ENCODE results near the gene TTLL12. TPM values are rescaled to one million over a fixed set of nuclear protein-coding genes. Genes with fewer than 3 reads are reported as not detected.

The TTLL12 gene
- total and polyA plus RNA-seq, 2 of the 8 experiments (the other 6 are each of a cell fraction or from before 2014, with no cell fraction given): 101 to 124 TPM

DNA sequence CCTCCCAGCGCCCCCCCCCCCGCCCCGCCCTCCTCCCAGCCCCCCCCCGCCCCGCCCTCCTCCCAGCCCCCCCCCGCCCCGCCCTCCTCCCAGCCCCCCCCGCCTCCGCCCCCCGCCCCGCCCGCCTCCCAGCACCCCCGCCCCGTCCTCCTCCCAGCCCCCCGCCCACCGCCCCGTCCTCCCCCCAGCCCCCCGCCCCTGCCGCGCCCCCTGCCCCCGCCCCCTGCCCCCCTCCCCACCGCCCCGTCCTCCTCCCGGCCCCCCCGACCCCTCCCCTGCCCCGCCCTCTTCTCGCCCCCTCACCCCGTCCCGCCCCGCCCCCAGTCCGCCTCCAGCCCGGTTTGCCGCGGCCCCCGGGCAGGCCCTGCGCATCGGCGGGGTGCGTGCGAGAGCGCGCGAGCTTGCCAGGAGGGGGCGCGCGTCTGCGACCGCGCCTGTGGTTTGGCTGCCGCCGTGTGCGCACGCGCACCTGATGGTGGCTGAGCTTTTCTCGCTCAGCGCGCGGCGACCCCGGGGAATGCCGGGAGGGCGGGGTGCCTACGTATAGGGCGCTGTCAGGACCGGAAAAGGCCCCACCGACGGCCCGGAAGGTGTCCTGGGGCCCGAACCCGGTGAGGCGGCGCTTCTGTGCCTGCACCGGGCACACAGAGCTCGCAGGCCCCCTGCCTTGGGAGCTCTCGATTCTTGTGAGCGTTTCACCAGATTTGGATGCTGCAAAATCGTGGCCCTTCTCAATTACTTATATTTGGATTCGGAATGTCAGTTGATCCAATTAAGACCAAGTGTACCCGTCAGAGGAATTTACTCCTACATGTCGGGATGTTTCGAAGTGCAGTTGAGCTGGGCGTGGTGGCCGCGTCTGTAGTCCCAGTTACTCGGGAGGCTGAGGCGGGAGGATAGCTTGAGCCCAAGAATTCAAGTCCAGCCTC lies 501 bp upstream of the TTLL12 start:
- FAIRE-seq: no peak
- Histone ChIP-seq H3K4me2 (ENCODE audit: insufficient read depth in 1 of 2, low read depth in 2 of 2, low read length in 2 of 2) (peak overlapping the region; percentile 53 to 78), H3K4me1 (replicated peaks in 1 of 4; ENCODE audit: control insufficient read depth in 3 of 4, insufficient read depth in 4 of 4, low read length in 3 of 4) (peaks cover 0 to 14% (median 5%) of the 10 kb centered on the region in 4 experiments; a peak in 4 of 7 replicates), H2AFZ (ENCODE audit: low read length) (peak overlapping the region; percentile 86; the same call in 1 of the 2 replicates), H3K27me3 (replicated peaks in 1 of 4; ENCODE audit: control insufficient read depth in 3 of 4, extremely low read depth in 1 of 4, insufficient read depth in 3 of 4, low read length in 3 of 4) (no peaks in the 10 kb centered on the region; a peak in 1 of 7 replicates), H3K56ac (replicated peaks; ENCODE audit: insufficient read length, low read depth, low read length) (no peak overlapping the region), H3K18ac (ENCODE audit: extremely low read depth, low read length) (no peak overlapping the region; the same call in 1 of the 2 replicates), H4K20me1 (replicated peaks in 1 of 2; ENCODE audit: control insufficient read depth in 1 of 2, insufficient read depth in 2 of 2, low read length in 2 of 2) (peaks cover 0 to 11% of the 10 kb centered on the region in 2 experiments), H4K8ac (ENCODE audit: extremely low read depth, insufficient read depth, low read length) (peak overlapping the region; percentile 39; the same call in 1 of the 2 replicates), H3K79me2 (ENCODE audit: control insufficient read depth in 1 of 2, insufficient read depth in 2 of 2, low read length in 2 of 2) (peaks cover 0 to 32% of the 10 kb centered on the region in 2 experiments; a peak in 3 of 4 replicates), H3K4me3 (ENCODE audit: extremely low read depth in 1 of 4, insufficient read depth in 2 of 4, low read depth in 3 of 4, low read length in 4 of 4) (peak overlapping the region; percentile 34 to 62 (median 40); a peak in 7 of 8 replicates), H2BK15ac (ENCODE audit: low read length) (no peak overlapping the region), H3K9me3 (ENCODE audit: insufficient read depth in 2 of 2, low read depth in 1 of 2, low read length in 1 of 2) (no peaks in the 10 kb centered on the region), H3K4ac (replicated peaks; ENCODE audit: insufficient read length, low read depth, low read length) (peak overlapping the region; percentile 19), H3K9ac (replicated peaks in 1 of 4; ENCODE audit: extremely low read depth in 1 of 4, low read depth in 3 of 4, low read length in 3 of 4) (peak overlapping the region in 1 of 4 experiments; percentile 8; a peak in 1 of 7 replicates), H2AK5ac (ENCODE audit: low read depth, low read length) (no peak overlapping the region), H3K14ac (ENCODE audit: insufficient read length) (no peak overlapping the region), H3K79me1 (ENCODE audit: low read depth, low read length) (peaks cover 10% of the 10 kb centered on the region; the same call in 1 of the 2 replicates), H3K27ac (ENCODE audit: low read depth, low read length) (peak overlapping the region; percentile 53; the same call in 1 of the 2 replicates), H4K5ac (ENCODE audit: insufficient read length, low read depth, low read length) (peak overlapping the region; percentile 69), H2BK5ac (ENCODE audit: low read depth, low read length) (no peak overlapping the region; the same call in 1 of the 2 replicates), H4K91ac (replicated peaks; ENCODE audit: insufficient read length, low read length) (no peak overlapping the region), H2BK12ac (ENCODE audit: low read depth, low read length) (no peak overlapping the region), H2BK20ac (ENCODE audit: low read length) (no peak overlapping the region), H3K36me3 (ENCODE audit: control insufficient read depth in 2 of 4, insufficient read depth in 4 of 4, low read length in 3 of 4) (peaks cover 1 to 3% (median 2%) of the 10 kb centered on the region in 4 experiments; a peak in 4 of 8 replicates), H2BK120ac (replicated peaks; ENCODE audit: low read depth, low read length) (no peak overlapping the region), H3K23ac (ENCODE audit: insufficient read length) (no peak overlapping the region), H3K23me2 (ENCODE audit: low read depth, low read length) (peaks cover 7% of the 10 kb centered on the region; the same call in 1 of the 2 replicates)
- WGBS, 2 experiments (ENCODE audit: extremely low coverage in 1 of 2, insufficient coverage in 1 of 2, insufficient read length in 1 of 2, insufficient replicate concordance in 2 of 2, low coverage in 1 of 2, low lambda C conversion rate in 2 of 2, missing lambda C conversion rate in 1 of 2): 14% methylated on average over 43 of the region's 86 CpGs; no CpG with 5 or more reads in 1 of the 2 experiments
- POLR2A ChIA-PET (ENCODE audit: partially characterized antibody): interaction anchor here (0.5 to 1.6 kb wide), 9 partner anchors 10 to 261 kb away, joined by 3 to 14 read pairs (median 3); partner anchors contain the start of genes BIK, MCAT and TSPO
- DNase-seq (ENCODE audit: low read depth in 1 of 2, low spot score in 2 of 2): peak; percentile 87 to 96
- CTCF ChIA-PET (ENCODE audit: partially characterized antibody): interaction anchor here (0.7 to 12.4 kb wide), 14 partner anchors 8 to 82 kb away, joined by 3 to 104 read pairs (median 3); no protein-coding TSS in a partner anchor
- TF ChIP-seq CREB1 (IDR thresholded peaks at IDR 0.05) (peak; percentile 71; the same call in 1 of the 2 replicates), POLR2A (IDR thresholded peaks at IDR 0.05; ENCODE audit: control extremely low read depth in 1 of 2, low read depth in 2 of 2, low read length in 2 of 2) (peak; percentile 26 to 68), PHF8 (conservative IDR thresholded peaks at IDR 0.05; ENCODE audit: low read depth, low read length) (peak; percentile 62; the same call in 1 of the 2 replicates), SP2 (IDR thresholded peaks at IDR 0.05; ENCODE audit: low read length) (no peak), GABPA (IDR thresholded peaks at IDR 0.05; ENCODE audit: borderline replicate concordance, insufficient read depth, low read length) (peak; percentile 82; the same call in 1 of the 2 replicates), JUND (IDR thresholded peaks at IDR 0.05; ENCODE audit: low read length) (0 out of 2 replicates have a peak, but pooled peaks have one; percentile 17), EP300 (IDR thresholded peaks at IDR 0.05; ENCODE audit: borderline replicate concordance in 1 of 2, low read depth in 2 of 2, low read length in 2 of 2) (peak in 1 of 2 experiments; percentile 5; a peak in 1 of 3 replicates), HDAC6 (IDR thresholded peaks at IDR 0.05; ENCODE audit: low read depth, low read length) (no peak)
- TF ChIP-seq, protein P1, sequence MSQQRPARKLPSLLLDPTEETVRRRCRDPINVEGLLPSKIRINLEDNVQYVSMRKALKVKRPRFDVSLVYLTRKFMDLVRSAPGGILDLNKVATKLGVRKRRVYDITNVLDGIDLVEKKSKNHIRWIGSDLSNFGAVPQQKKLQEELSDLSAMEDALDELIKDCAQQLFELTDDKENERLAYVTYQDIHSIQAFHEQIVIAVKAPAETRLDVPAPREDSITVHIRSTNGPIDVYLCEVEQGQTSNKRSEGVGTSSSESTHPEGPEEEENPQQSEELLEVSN (IDR thresholded peaks at IDR 0.05): peak; percentile 6; the same call in 1 of the 2 replicates
